Uterus (tissue), 2 donors: ENCODE data around the gene TNNI3.

ENCODE experiments used
- CTCF ChIP-seq, 4 experiments: fragments of 200-600 bp in 2 of 4; fragments of 450-650 bp in 2 of 4; sonication (generic) in 2 of 4; IDR thresholded peaks; one replicate each; pipeline ENCODE4 v1.5.1; 2016 to 2019; ENCODE audit warnings: antibody characterized with exemption in 4 of 4, mild to moderate bottlenecking in 2 of 4, moderate library complexity in 1 of 4
- POLR2A ChIP-seq, 2 donors: fragments of 450-650 bp; IDR thresholded peaks; one replicate each; pipeline ENCODE4 v1.6.1; 2016; ENCODE audit warnings: antibody characterized with exemption in 2 of 2, mild to moderate bottlenecking in 1 of 2, moderate library complexity in 1 of 2

GRCh38 chr19:55118401-55118991 is 39.0 kb downstream of the TNNI3 start:
- no peak for TF ChIP-seq POLR2A (IDR thresholded peaks at IDR 0.05)
- no peak for TF ChIP-seq CTCF (IDR thresholded peaks at IDR 0.05)
